ENCODE data around the gene GALNT17.

Gene GALNT17

GRCh38 chr7:71264005-71264404, 132.1 kb downstream of the GALNT17 start:
- Histone ChIP-seq H3K14ac (ENCODE audit: low read length in 2 of 2) (no peak overlapping the region), H3K27me3 (ENCODE audit: control insufficient read depth in 1 of 2, insufficient read depth in 1 of 2, low read length in 2 of 2) (no peaks in the 10 kb centered on the region), H3K4me2 (ENCODE audit: low read length, poor library complexity, severe bottlenecking) (no peak overlapping the region), H3K4ac (ENCODE audit: low read depth in 1 of 2, low read length in 2 of 2) (no peak overlapping the region), H3K4me3 (ENCODE audit: insufficient read depth in 1 of 2, low read depth in 1 of 2, low read length in 2 of 2) (no peak overlapping the region), H3K4me1 (ENCODE audit: control insufficient read depth, insufficient read depth, low read depth, low read length) (no peaks in the 10 kb centered on the region), H3K9ac (ENCODE audit: low read length) (no peak overlapping the region), H2AK5ac (ENCODE audit: low read length, severe bottlenecking) (no peak overlapping the region), H2AFZ (ENCODE audit: low read depth, low read length) (no peak overlapping the region), H4K8ac (ENCODE audit: low read length) (no peak overlapping the region), H3K79me1 (replicated peaks; ENCODE audit: low read length, poor library complexity, severe bottlenecking) (no peaks in the 10 kb centered on the region), H3K23ac (ENCODE audit: low read length in 2 of 2) (no peak overlapping the region), H2BK15ac (ENCODE audit: low read depth, poor library complexity, severe bottlenecking) (no peak overlapping the region), H3K9me3 (ENCODE audit: control insufficient read depth, low read length) (peaks cover 12% of the 10 kb centered on the region), H3K36me3 (ENCODE audit: control insufficient read depth in 1 of 2, insufficient read depth in 2 of 2, low read depth in 1 of 2, low read length in 2 of 2) (no peaks in the 10 kb centered on the region), H2BK5ac (ENCODE audit: low read depth, low read length, poor library complexity, severe bottlenecking) (no peak overlapping the region), H2BK12ac (ENCODE audit: low read length in 2 of 2) (no peak overlapping the region), H3K27ac (ENCODE audit: low read length, poor library complexity, severe bottlenecking) (no peak overlapping the region), H4K91ac (ENCODE audit: low read length) (no peak overlapping the region), H3K18ac (ENCODE audit: low read depth in 1 of 2, low read length in 2 of 2) (no peak overlapping the region), H2BK120ac (ENCODE audit: low read depth, low read length) (no peak overlapping the region)
- 93% methylated on average over 2 of the region's 3 CpGs for WGBS
- DNase-seq = no peak

DNA sequence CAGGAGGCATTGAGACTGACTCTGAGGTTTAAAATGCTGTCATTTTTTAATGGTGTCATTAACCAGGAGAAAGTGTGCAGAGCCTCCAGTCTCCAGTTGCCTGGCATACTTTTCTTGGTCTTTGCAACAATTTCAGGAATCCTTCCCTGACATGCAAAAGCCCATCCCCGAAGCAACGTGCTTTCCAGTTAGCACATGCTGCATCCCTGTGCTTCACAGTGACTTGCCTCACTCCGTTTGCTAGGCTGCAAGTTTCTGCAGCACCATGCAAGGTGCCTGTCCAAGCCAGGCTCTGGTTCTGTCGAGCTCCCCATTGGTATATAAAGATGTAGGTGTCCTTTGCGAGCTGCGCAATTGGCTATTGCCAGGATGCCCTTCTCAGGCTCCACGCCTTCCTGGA, 135.0 kb downstream of the GALNT17 start:
- Histone ChIP-seq H2BK12ac (ENCODE audit: low read length in 2 of 2) (no peak overlapping the region), H3K36me3 (ENCODE audit: control insufficient read depth in 1 of 2, insufficient read depth in 2 of 2, low read depth in 1 of 2, low read length in 2 of 2) (no peaks in the 10 kb centered on the region), H3K9ac (ENCODE audit: low read length) (no peak overlapping the region), H3K79me1 (replicated peaks; ENCODE audit: low read length, poor library complexity, severe bottlenecking) (no peaks in the 10 kb centered on the region), H3K9me3 (ENCODE audit: control insufficient read depth, low read length) (peaks cover 12% of the 10 kb centered on the region), H2AK5ac (ENCODE audit: low read length, severe bottlenecking) (no peak overlapping the region), H3K4ac (ENCODE audit: low read depth in 1 of 2, low read length in 2 of 2) (no peak overlapping the region), H3K4me1 (ENCODE audit: control insufficient read depth, insufficient read depth, low read depth, low read length) (no peaks in the 10 kb centered on the region), H2BK120ac (ENCODE audit: low read depth, low read length) (no peak overlapping the region), H3K27me3 (ENCODE audit: control insufficient read depth in 1 of 2, insufficient read depth in 1 of 2, low read length in 2 of 2) (no peaks in the 10 kb centered on the region), H4K91ac (ENCODE audit: low read length) (no peak overlapping the region), H4K8ac (ENCODE audit: low read length) (no peak overlapping the region), H3K4me2 (ENCODE audit: low read length, poor library complexity, severe bottlenecking) (no peak overlapping the region), H3K27ac (ENCODE audit: low read length, poor library complexity, severe bottlenecking) (no peak overlapping the region), H3K23ac (ENCODE audit: low read length in 2 of 2) (no peak overlapping the region), H2BK5ac (ENCODE audit: low read depth, low read length, poor library complexity, severe bottlenecking) (no peak overlapping the region), H3K14ac (ENCODE audit: low read length in 2 of 2) (no peak overlapping the region), H3K4me3 (ENCODE audit: insufficient read depth in 1 of 2, low read depth in 1 of 2, low read length in 2 of 2) (no peak overlapping the region), H2AFZ (ENCODE audit: low read depth, low read length) (no peak overlapping the region), H2BK15ac (ENCODE audit: low read depth, poor library complexity, severe bottlenecking) (no peak overlapping the region), H3K18ac (ENCODE audit: low read depth in 1 of 2, low read length in 2 of 2) (peak overlapping the region in 1 of 2 experiments; percentile 12)
- WGBS = 71% methylated on average over 7 of the region's 7 CpGs
- no peak for DNase-seq

DNA sequence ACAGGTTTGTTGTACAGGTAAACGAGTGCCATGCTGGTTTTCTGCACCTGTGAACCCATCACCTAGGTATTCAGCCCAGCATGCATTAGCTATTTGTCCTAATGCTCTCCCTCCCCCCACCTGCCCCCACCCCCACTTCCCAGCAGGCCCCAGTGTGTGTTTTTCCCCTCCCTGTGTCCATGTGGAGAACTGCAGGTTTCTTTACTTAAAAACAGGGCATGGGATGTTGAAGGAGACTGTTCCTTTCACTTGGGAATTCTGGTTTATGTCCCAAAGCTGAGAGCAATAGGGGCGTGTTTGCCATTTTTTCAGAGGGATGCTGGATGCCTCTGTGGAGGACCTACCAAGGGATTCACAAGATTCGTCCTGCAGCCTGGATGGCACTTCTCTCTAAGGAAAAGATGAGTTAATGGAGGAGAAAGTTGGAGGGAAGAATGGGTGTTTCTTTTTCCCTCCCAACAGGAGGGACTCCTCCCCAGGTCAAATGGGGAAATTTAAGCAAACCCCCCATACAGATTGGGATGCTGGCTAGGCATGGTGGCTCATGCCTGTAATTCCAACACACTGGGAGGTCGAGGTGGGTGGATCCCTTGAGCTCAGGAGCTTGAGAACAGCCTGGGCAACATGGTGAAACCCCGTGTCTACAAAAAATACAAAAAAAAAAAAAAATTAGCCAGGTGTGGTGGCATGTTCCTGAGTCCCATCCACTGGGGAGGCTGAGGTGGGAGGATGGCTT, 136.0 kb downstream of the GALNT17 start:
- no peak overlapping the region for H3K27ac ChIP-seq (ENCODE audit: low read length, poor library complexity, severe bottlenecking)
- no peak overlapping the region for H2AFZ ChIP-seq (ENCODE audit: low read depth, low read length)
- no peak overlapping the region for H4K91ac ChIP-seq (ENCODE audit: low read length)
- H3K18ac ChIP-seq (ENCODE audit: low read depth in 1 of 2, low read length in 2 of 2) = no peak overlapping the region
- DNase-seq = no peak
- no peaks in the 10 kb centered on the region for H3K79me1 ChIP-seq (replicated peaks; ENCODE audit: low read length, poor library complexity, severe bottlenecking)
- H3K4me1 ChIP-seq (ENCODE audit: control insufficient read depth, insufficient read depth, low read depth, low read length) = no peaks in the 10 kb centered on the region
- H2BK5ac ChIP-seq (ENCODE audit: low read depth, low read length, poor library complexity, severe bottlenecking) = no peak overlapping the region
- H2BK120ac ChIP-seq (ENCODE audit: low read depth, low read length) = no peak overlapping the region
- H3K9ac ChIP-seq (ENCODE audit: low read length) = no peak overlapping the region
- no peak overlapping the region for H2BK15ac ChIP-seq (ENCODE audit: low read depth, poor library complexity, severe bottlenecking)
- peaks cover 12% of the 10 kb centered on the region for H3K9me3 ChIP-seq (ENCODE audit: control insufficient read depth, low read length)
- no peaks in the 10 kb centered on the region for H3K36me3 ChIP-seq (ENCODE audit: control insufficient read depth in 1 of 2, insufficient read depth in 2 of 2, low read depth in 1 of 2, low read length in 2 of 2)
- H3K4ac ChIP-seq (ENCODE audit: low read depth in 1 of 2, low read length in 2 of 2) = no peak overlapping the region
- no peaks in the 10 kb centered on the region for H3K27me3 ChIP-seq (ENCODE audit: control insufficient read depth in 1 of 2, insufficient read depth in 1 of 2, low read length in 2 of 2)
- H3K4me3 ChIP-seq (ENCODE audit: insufficient read depth in 1 of 2, low read depth in 1 of 2, low read length in 2 of 2) = no peak overlapping the region
- no peak overlapping the region for H2BK12ac ChIP-seq (ENCODE audit: low read length in 2 of 2)
- 65% methylated on average over 5 of the region's 5 CpGs for WGBS
- H4K8ac ChIP-seq (ENCODE audit: low read length) = no peak overlapping the region
- no peak overlapping the region for H2AK5ac ChIP-seq (ENCODE audit: low read length, severe bottlenecking)
- no peak overlapping the region for H3K4me2 ChIP-seq (ENCODE audit: low read length, poor library complexity, severe bottlenecking)
- H3K14ac ChIP-seq (ENCODE audit: low read length in 2 of 2) = no peak overlapping the region
- H3K23ac ChIP-seq (ENCODE audit: low read length in 2 of 2) = no peak overlapping the region

GRCh38 chr7:71270558-71270957, 138.6 kb downstream of the GALNT17 start:
- Histone ChIP-seq H2BK120ac (ENCODE audit: low read depth, low read length) (no peak overlapping the region), H3K27me3 (ENCODE audit: control insufficient read depth in 1 of 2, insufficient read depth in 1 of 2, low read length in 2 of 2) (no peaks in the 10 kb centered on the region), H3K36me3 (ENCODE audit: control insufficient read depth in 1 of 2, insufficient read depth in 2 of 2, low read depth in 1 of 2, low read length in 2 of 2) (no peaks in the 10 kb centered on the region), H3K14ac (ENCODE audit: low read length in 2 of 2) (no peak overlapping the region), H2BK15ac (ENCODE audit: low read depth, poor library complexity, severe bottlenecking) (no peak overlapping the region), H3K4me1 (ENCODE audit: control insufficient read depth, insufficient read depth, low read depth, low read length) (no peaks in the 10 kb centered on the region), H3K4ac (ENCODE audit: low read depth in 1 of 2, low read length in 2 of 2) (no peak overlapping the region), H4K8ac (ENCODE audit: low read length) (no peak overlapping the region), H3K4me2 (ENCODE audit: low read length, poor library complexity, severe bottlenecking) (no peak overlapping the region), H2AK5ac (ENCODE audit: low read length, severe bottlenecking) (no peak overlapping the region), H2BK5ac (ENCODE audit: low read depth, low read length, poor library complexity, severe bottlenecking) (no peak overlapping the region), H3K4me3 (ENCODE audit: insufficient read depth in 1 of 2, low read depth in 1 of 2, low read length in 2 of 2) (no peak overlapping the region), H3K9me3 (ENCODE audit: control insufficient read depth, low read length) (peaks cover 9% of the 10 kb centered on the region), H3K9ac (ENCODE audit: low read length) (peak overlapping the region; percentile 1), H3K27ac (ENCODE audit: low read length, poor library complexity, severe bottlenecking) (no peak overlapping the region), H2BK12ac (ENCODE audit: low read length in 2 of 2) (no peak overlapping the region), H3K23ac (ENCODE audit: low read length in 2 of 2) (no peak overlapping the region), H3K18ac (ENCODE audit: low read depth in 1 of 2, low read length in 2 of 2) (no peak overlapping the region), H3K79me1 (replicated peaks; ENCODE audit: low read length, poor library complexity, severe bottlenecking) (no peaks in the 10 kb centered on the region), H2AFZ (ENCODE audit: low read depth, low read length) (no peak overlapping the region), H4K91ac (ENCODE audit: low read length) (no peak overlapping the region)
- DNase-seq = no peak
- WGBS = 71% methylated on average over 1 of the region's 2 CpGs
